Uterus (tissue), 2 donors: ENCODE measurements around the gene ABCC3.

Source experiments
- POLR2A ChIP-seq, 2 donors: fragments of 450-650 bp; IDR thresholded peaks; one replicate each; pipeline ENCODE4 v1.6.1; 2016; ENCODE audit warnings: antibody characterized with exemption in 2 of 2, mild to moderate bottlenecking in 1 of 2, moderate library complexity in 1 of 2
- TF ChIP-seq, protein P1 (sequence below), 4 experiments: fragments of 200-600 bp in 2 of 4; fragments of 450-650 bp in 2 of 4; sonication (generic) in 2 of 4; IDR thresholded peaks; one replicate each; pipeline ENCODE4 v1.5.1; 2016 to 2019; ENCODE audit warnings: antibody characterized with exemption in 4 of 4, mild to moderate bottlenecking in 2 of 4, moderate library complexity in 1 of 4

DNA sequence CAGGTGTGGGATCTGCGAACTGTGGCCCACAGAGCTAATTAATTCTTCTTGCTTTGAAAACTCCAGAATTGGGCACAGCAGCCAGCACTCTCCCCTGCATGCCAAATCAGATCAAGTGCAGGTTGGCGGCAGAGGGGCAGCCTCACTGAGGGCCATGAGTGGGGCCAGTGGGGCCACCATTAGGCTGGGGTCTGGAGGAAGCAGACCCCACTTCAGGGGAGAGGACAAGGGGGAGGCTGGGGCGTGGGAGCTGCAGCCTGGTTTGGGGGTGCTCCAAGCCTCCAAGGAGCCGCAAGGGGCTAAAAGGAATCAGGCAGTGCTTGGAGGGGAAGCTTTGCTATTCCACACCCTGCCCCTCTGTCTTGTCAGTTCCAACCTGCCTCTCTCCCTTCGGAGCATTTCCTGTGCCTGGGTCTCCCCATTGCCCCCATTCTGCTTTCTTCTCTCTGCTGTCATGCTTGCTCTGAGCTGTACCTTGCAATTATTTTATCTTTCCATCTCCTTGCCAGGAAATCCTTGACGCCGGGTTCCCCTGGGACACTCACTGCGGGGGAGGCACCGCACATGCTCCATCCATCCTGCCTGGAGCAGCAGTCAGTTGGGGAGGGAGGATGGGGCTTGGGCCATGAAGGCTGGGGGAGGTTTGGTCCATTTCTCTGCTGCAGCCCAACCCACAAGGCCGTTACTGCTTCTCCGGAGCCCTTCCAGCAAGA, 3.3 kb upstream of the ABCC3 start:
- TF ChIP-seq, protein P1, sequence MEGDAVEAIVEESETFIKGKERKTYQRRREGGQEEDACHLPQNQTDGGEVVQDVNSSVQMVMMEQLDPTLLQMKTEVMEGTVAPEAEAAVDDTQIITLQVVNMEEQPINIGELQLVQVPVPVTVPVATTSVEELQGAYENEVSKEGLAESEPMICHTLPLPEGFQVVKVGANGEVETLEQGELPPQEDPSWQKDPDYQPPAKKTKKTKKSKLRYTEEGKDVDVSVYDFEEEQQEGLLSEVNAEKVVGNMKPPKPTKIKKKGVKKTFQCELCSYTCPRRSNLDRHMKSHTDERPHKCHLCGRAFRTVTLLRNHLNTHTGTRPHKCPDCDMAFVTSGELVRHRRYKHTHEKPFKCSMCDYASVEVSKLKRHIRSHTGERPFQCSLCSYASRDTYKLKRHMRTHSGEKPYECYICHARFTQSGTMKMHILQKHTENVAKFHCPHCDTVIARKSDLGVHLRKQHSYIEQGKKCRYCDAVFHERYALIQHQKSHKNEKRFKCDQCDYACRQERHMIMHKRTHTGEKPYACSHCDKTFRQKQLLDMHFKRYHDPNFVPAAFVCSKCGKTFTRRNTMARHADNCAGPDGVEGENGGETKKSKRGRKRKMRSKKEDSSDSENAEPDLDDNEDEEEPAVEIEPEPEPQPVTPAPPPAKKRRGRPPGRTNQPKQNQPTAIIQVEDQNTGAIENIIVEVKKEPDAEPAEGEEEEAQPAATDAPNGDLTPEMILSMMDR (IDR thresholded peaks at IDR 0.05), result no peak
- TF ChIP-seq POLR2A (IDR thresholded peaks at IDR 0.05), result no peak
